BLaER1 treated with 17β-estradiol and CSF1 and Interleukin-3, amounts not matched to agents 10 nM and 100 nM (cell line): ENCODE data around the gene SNX8.
"Not testable (repeated sequence)": the region's sequence is repeated elsewhere in the genome, so short reads cannot be mapped to it uniquely, and the experiment has no call there.

ENCODE experiments used
- H3K27ac ChIP-seq, 11 experiments: shearing (Covaris generic); formaldehyde crosslinking; 2 replicates each; pipeline ENCODE4 v1.8.1; 2022
- H3K27me3 ChIP-seq, 11 experiments: shearing (Covaris generic); formaldehyde crosslinking; 2 replicates each; pipeline ENCODE4 v1.8.1; 2022
- H3K36me3 ChIP-seq, 11 experiments: shearing (Covaris generic); formaldehyde crosslinking; 2 replicates each; pipeline ENCODE4 v1.8.1; 2022
- H3K4me1 ChIP-seq, 10 experiments: shearing (Covaris generic); formaldehyde crosslinking; 2 replicates each; pipeline ENCODE4 v1.8.1; 2022
- H3K4me2 ChIP-seq, 11 experiments: shearing (Covaris generic); formaldehyde crosslinking; 2 replicates each; pipeline ENCODE4 v1.8.1; 2022
- H3K4me3 ChIP-seq, 10 experiments: shearing (Covaris generic); formaldehyde crosslinking; 2 replicates each; pipeline ENCODE4 v1.8.1; 2022
- H3K9ac ChIP-seq, 11 experiments: shearing (Covaris generic); formaldehyde crosslinking; 2 replicates each; pipeline ENCODE4 v1.8.1; 2022
- H3K9me3 ChIP-seq, 11 experiments: shearing (Covaris generic); formaldehyde crosslinking; replicated peaks in 1 of 11; 2 replicates each; pipeline ENCODE4 v1.8.1; 2022
- H4K20me1 ChIP-seq, 11 experiments: shearing (Covaris generic); formaldehyde crosslinking; 2 replicates each; pipeline ENCODE4 v1.8.1; 2022
- Cebpa-rat ChIP-seq, 11 experiments: shearing (Covaris generic); IDR thresholded peaks; 2 replicates each; pipeline ENCODE4 v1.8.1; 2022

Gene SNX8

GRCh38 chr7:2316578-2316977, 2.3 kb upstream of the SNX8 start:
- no peaks in the 10 kb centered on the region for H3K36me3 ChIP-seq
- peaks cover 46 to 61% (median 51%) of the 10 kb centered on the region in 10 experiments for H3K4me1 ChIP-seq
- TF ChIP-seq Cebpa-rat (IDR thresholded peaks at IDR 0.05) = no peak
- H3K27ac ChIP-seq = no peak overlapping the region
- H3K4me2 ChIP-seq = peak overlapping the region; percentile 57 to 78 (median 72); a peak in 20 of 22 replicates
- peaks cover 0 to 13% (median 7%) of the 10 kb centered on the region in 11 experiments; a peak in 10 of 22 replicates for H3K9me3 ChIP-seq
- no peaks in the 10 kb centered on the region for H3K27me3 ChIP-seq
- H3K9ac ChIP-seq = no peak overlapping the region
- H4K20me1 ChIP-seq = peaks cover 0 to 15% (median 10%) of the 10 kb centered on the region in 11 experiments; a peak in 12 of 22 replicates
- H3K4me3 ChIP-seq = no peak overlapping the region

- TF ChIP-seq Cebpa-rat (IDR thresholded peaks at IDR 0.05) = no peak
- H3K4me1 ChIP-seq = peaks cover 53 to 69% (median 59%) of the 10 kb centered on the region in 10 experiments
- H3K27ac ChIP-seq = no peak overlapping the region
- H3K9me3 ChIP-seq = peaks cover 0 to 13% (median 7%) of the 10 kb centered on the region in 11 experiments; a peak in 10 of 22 replicates
- no peaks in the 10 kb centered on the region for H3K27me3 ChIP-seq
- no peak overlapping the region for H3K4me3 ChIP-seq
- H3K9ac ChIP-seq = no peak overlapping the region
- H4K20me1 ChIP-seq = peaks cover 0 to 20% (median 16%) of the 10 kb centered on the region in 11 experiments; a peak in 12 of 22 replicates
- no peak overlapping the region for H3K4me2 ChIP-seq
- no peaks in the 10 kb centered on the region for H3K36me3 ChIP-seq
Observed at GRCh38 chr7:2315787-2316186, 1.5 kb upstream of the SNX8 start.

- H3K4me1 ChIP-seq = peaks cover 60 to 73% (median 66%) of the 10 kb centered on the region in 10 experiments
Observed at GRCh38 chr7:2314956-2315530, 802 bp upstream of the SNX8 start.

GRCh38 chr7:2313450-2314208, 612 bp downstream of the SNX8 start:
- Histone ChIP-seq H3K9ac (peak overlapping the region; percentile 84 to 99 (median 90)), H3K27me3 (no peaks in the 10 kb centered on the region), H3K9me3 (peaks cover 0 to 13% (median 7%) of the 10 kb centered on the region in 11 experiments; a peak in 10 of 22 replicates), H3K4me3 (peak overlapping the region; percentile 71 to 95 (median 84)), H3K27ac (peak overlapping the region; percentile 80 to 95 (median 88)), H3K4me1 (peaks cover 55 to 70% (median 61%) of the 10 kb centered on the region in 10 experiments), H3K4me2 (peak overlapping the region; percentile 80 to 98 (median 92)), H3K36me3 (peaks cover 5 to 18% (median 13%) of the 10 kb centered on the region in 11 experiments; a peak in 17 of 22 replicates), H4K20me1 (peaks cover 5 to 42% (median 16%) of the 10 kb centered on the region in 11 experiments; a peak in 14 of 22 replicates)
- no peak for TF ChIP-seq Cebpa-rat (IDR thresholded peaks at IDR 0.05)

More at GRCh38 chr7:2314956-2315530, 802 bp upstream of the SNX8 start:
- Histone ChIP-seq H3K4me3 (peak overlapping the region; percentile 71 to 95 (median 84); a peak in 14 of 20 replicates), H3K4me2 (peak overlapping the region in 4 of 11 experiments; percentile 69 to 98 (median 80); a peak in 7 of 22 replicates), H3K9me3 (peaks cover 0 to 13% (median 7%) of the 10 kb centered on the region in 11 experiments; a peak in 10 of 22 replicates), H4K20me1 (peaks cover 0 to 28% (median 16%) of the 10 kb centered on the region in 11 experiments; a peak in 13 of 22 replicates)
- not testable (repeated sequence) for H3K27me3 ChIP-seq, H3K9ac ChIP-seq, H3K36me3 ChIP-seq, H3K27ac ChIP-seq

- Histone ChIP-seq H3K27ac (peak overlapping the region in 1 of 11 experiments; percentile 31; a peak in 1 of 22 replicates), H3K36me3 (peaks cover 5 to 21% (median 13%) of the 10 kb centered on the region in 11 experiments; a peak in 17 of 22 replicates), H3K4me1 (peaks cover 55 to 70% (median 61%) of the 10 kb centered on the region in 10 experiments), H3K9me3 (peaks cover 0 to 13% (median 7%) of the 10 kb centered on the region in 11 experiments; a peak in 10 of 22 replicates), H3K27me3 (no peaks in the 10 kb centered on the region), H3K9ac (peak overlapping the region in 3 of 11 experiments; percentile 91 to 99 (median 95); a peak in 5 of 22 replicates), H3K4me2 (peak overlapping the region; percentile 47 to 98 (median 92)), H3K4me3 (peak overlapping the region in 3 of 10 experiments; percentile 71 to 95 (median 79); a peak in 6 of 20 replicates), H4K20me1 (peaks cover 11 to 54% (median 26%) of the 10 kb centered on the region in 11 experiments; a peak in 14 of 22 replicates)
- TF ChIP-seq Cebpa-rat (IDR thresholded peaks at IDR 0.05) = no peak
Observed at GRCh38 chr7:2312267-2312929, 1.8 kb downstream of the SNX8 start.

GRCh38 chr7:2309889-2310331, 4.3 kb downstream of the SNX8 start:
- TF ChIP-seq Cebpa-rat (IDR thresholded peaks at IDR 0.05) = no peak
- Histone ChIP-seq H3K4me3 (no peak overlapping the region), H3K9me3 (no peaks in the 10 kb centered on the region; a peak in 2 of 22 replicates), H3K27ac (0 out of 22 replicates have a peak overlapping the region, but pooled peaks of 1 of the 11 experiments have one; percentile 28), H3K9ac (no peak overlapping the region), H3K4me1 (peaks cover 57 to 83% (median 66%) of the 10 kb centered on the region in 10 experiments), H3K36me3 (peaks cover 5 to 35% (median 13%) of the 10 kb centered on the region in 11 experiments; a peak in 17 of 22 replicates), H3K4me2 (peak overlapping the region in 5 of 11 experiments; percentile 29 to 95 (median 80); a peak in 5 of 22 replicates), H3K27me3 (no peaks in the 10 kb centered on the region), H4K20me1 (peaks cover 15 to 79% (median 39%) of the 10 kb centered on the region in 11 experiments; a peak in 15 of 22 replicates)

GRCh38 chr7:2307690-2308107, 6.5 kb downstream of the SNX8 start:
- Histone ChIP-seq H3K27me3 (no peaks in the 10 kb centered on the region), H3K27ac (peak overlapping the region in 5 of 11 experiments; percentile 12 to 40 (median 31); a peak in 7 of 22 replicates), H3K4me2 (peak overlapping the region; percentile 54 to 90 (median 74)), H3K9me3 (peaks cover 0 to 10% (median 5%) of the 10 kb centered on the region in 11 experiments; a peak in 13 of 22 replicates), H3K9ac (peak overlapping the region in 4 of 11 experiments; percentile 28 to 53 (median 42); a peak in 5 of 22 replicates), H4K20me1 (peaks cover 15 to 94% (median 39%) of the 10 kb centered on the region in 11 experiments; a peak in 15 of 22 replicates), H3K4me3 (peak overlapping the region in 2 of 10 experiments; percentile 23 to 28; a peak in 3 of 20 replicates), H3K36me3 (peaks cover 5 to 43% (median 13%) of the 10 kb centered on the region in 11 experiments; a peak in 17 of 22 replicates), H3K4me1 (peaks cover 50 to 85% (median 60%) of the 10 kb centered on the region in 10 experiments)
- no peak for TF ChIP-seq Cebpa-rat (IDR thresholded peaks at IDR 0.05)

GRCh38 chr7:2306688-2307087, 7.6 kb downstream of the SNX8 start:
- no peaks in the 10 kb centered on the region for H3K27me3 ChIP-seq
- H3K4me2 ChIP-seq = peak overlapping the region; percentile 54 to 90 (median 74); a peak in 21 of 22 replicates
- H3K4me3 ChIP-seq = peak overlapping the region in 1 of 10 experiments; percentile 23; a peak in 1 of 20 replicates
- H3K36me3 ChIP-seq = peaks cover 5 to 43% (median 13%) of the 10 kb centered on the region in 11 experiments; a peak in 17 of 22 replicates
- TF ChIP-seq Cebpa-rat (IDR thresholded peaks at IDR 0.05) = no peak
- H3K9ac ChIP-seq = peak overlapping the region in 2 of 11 experiments; percentile 23 to 53; a peak in 2 of 22 replicates
- no peak overlapping the region for H3K27ac ChIP-seq
- peaks cover 0 to 16% (median 13%) of the 10 kb centered on the region in 11 experiments; a peak in 13 of 22 replicates for H3K9me3 ChIP-seq
- peaks cover 7 to 90% (median 30%) of the 10 kb centered on the region in 11 experiments; a peak in 13 of 22 replicates for H4K20me1 ChIP-seq
- H3K4me1 ChIP-seq = peaks cover 43 to 84% (median 54%) of the 10 kb centered on the region in 10 experiments

- H3K9me3 ChIP-seq = peaks cover 0 to 17% (median 13%) of the 10 kb centered on the region in 11 experiments; a peak in 13 of 22 replicates
- H3K4me3 ChIP-seq, H3K27ac ChIP-seq, H3K27me3 ChIP-seq: not testable (repeated sequence)
- peak overlapping the region in 9 of 11 experiments; percentile 7 to 71 (median 18); a peak in 10 of 22 replicates for H3K4me2 ChIP-seq
- peak overlapping the region in 2 of 11 experiments; percentile 30; a peak in 3 of 22 replicates for H3K9ac ChIP-seq
- peaks cover 5 to 43% (median 13%) of the 10 kb centered on the region in 11 experiments; a peak in 17 of 22 replicates for H3K36me3 ChIP-seq
- peaks cover 45 to 84% (median 55%) of the 10 kb centered on the region in 10 experiments for H3K4me1 ChIP-seq
- H4K20me1 ChIP-seq = peaks cover 7 to 91% (median 25%) of the 10 kb centered on the region in 11 experiments; a peak in 13 of 22 replicates
Observed at GRCh38 chr7:2305258-2305657, 9.0 kb downstream of the SNX8 start.

- not testable (repeated sequence) for H3K9ac ChIP-seq, H3K27me3 ChIP-seq, H3K4me3 ChIP-seq, H3K4me2 ChIP-seq, H3K27ac ChIP-seq
- Histone ChIP-seq H3K9me3 (peaks cover 0 to 17% (median 13%) of the 10 kb centered on the region in 11 experiments; a peak in 13 of 22 replicates), H3K36me3 (peaks cover 0 to 25% (median 0%) of the 10 kb centered on the region in 11 experiments; a peak in 4 of 22 replicates), H3K4me1 (peaks cover 59 to 86% (median 70%) of the 10 kb centered on the region in 10 experiments), H4K20me1 (peaks cover 7 to 88% (median 26%) of the 10 kb centered on the region in 11 experiments; a peak in 13 of 22 replicates)
Observed at GRCh38 chr7:2303520-2303919, 10.7 kb downstream of the SNX8 start.
